H1 (cell line): ENCODE measurements around the gene YRDC. TPM values are rescaled to one million over a fixed set of nuclear protein-coding genes. Genes with fewer than 3 reads are reported as not detected.

Experiments used
- CTCF ChIA-PET: fragments of 300-600 bp; sonication (Branson Sonifier 250); formaldehyde crosslinking; loops from one replicate; lab custom pipeline; 2021; ENCODE audit not compliant: partially characterized antibody; lab: Charles Lee
- POLR2A ChIA-PET: fragments of 300-600 bp; sonication (Branson Sonifier 250); formaldehyde crosslinking; loops from one replicate; lab custom pipeline; 2021; ENCODE audit warnings: inconsistent platforms; ENCODE audit not compliant: partially characterized antibody; lab: Charles Lee
- DNase-seq, 2 experiments: peaks; one replicate each; pipeline versions ENCODE4 v3.0.0 to v3.0.0-alpha.2; 2010 to 2022; ENCODE audit warnings: low spot score in 2 of 2, low read depth in 1 of 2, mixed read lengths in 1 of 2
- FAIRE-seq: peaks from 2 replicates; lab custom pipeline; 2011; peaks lifted over from hg19 to GRCh38; lab: Jason Lieb, UNC
- H2AFZ ChIP-seq: 2 replicates; pipeline ENCODE4 v1.8.1; 2012; ENCODE audit warnings: low read length, inconsistent platforms
- H2AK5ac ChIP-seq: 2 replicates; pipeline ENCODE4 v1.6.1; 2013; ENCODE audit warnings: low read depth, low read length
- H2BK120ac ChIP-seq: replicated peaks from 2 replicates; pipeline ENCODE3; 2013; ENCODE audit warnings: low read depth, low read length, inconsistent platforms
- H2BK12ac ChIP-seq: 2 replicates; pipeline ENCODE4 v1.6.1; 2013; ENCODE audit warnings: low read depth, low read length
- H2BK15ac ChIP-seq: 2 replicates; pipeline ENCODE4 v1.6.1; 2013; ENCODE audit warnings: low read length
- H2BK20ac ChIP-seq: 2 replicates; pipeline ENCODE4 v1.6.1; 2013; ENCODE audit warnings: low read length
- H2BK5ac ChIP-seq: 2 replicates; pipeline ENCODE4 v1.6.1; 2013; ENCODE audit warnings: low read depth, low read length
- H3K14ac ChIP-seq: 2 replicates; pipeline ENCODE4 v1.6.1; 2013; ENCODE audit warnings: inconsistent platforms; ENCODE audit not compliant: insufficient read length
- H3K18ac ChIP-seq: 2 replicates; pipeline ENCODE4 v1.6.1; 2013; ENCODE audit warnings: low read length; ENCODE audit errors: extremely low read depth
- H3K23ac ChIP-seq: 2 replicates; pipeline ENCODE4 v1.6.1; 2013; ENCODE audit warnings: inconsistent platforms; ENCODE audit not compliant: insufficient read length
- H3K23me2 ChIP-seq: 2 replicates; pipeline ENCODE4 v1.6.1; 2013; ENCODE audit warnings: low read depth, low read length
- H3K27ac ChIP-seq: 2 replicates; pipeline ENCODE4 v1.6.1; 2011; ENCODE audit warnings: low read depth, low read length, inconsistent platforms
- H3K27me3 ChIP-seq, 4 experiments: replicated peaks in 1 of 4; 1 replicate in 1 of 4; 2 replicates in 3 of 4; pipeline versions ENCODE4 v1.6.1 to v1.8.1; 2011 to 2013; ENCODE audit warnings: low read length in 3 of 4, mild to moderate bottlenecking in 3 of 4, inconsistent platforms in 2 of 4, mixed read lengths in 2 of 4, moderate library complexity in 1 of 4; ENCODE audit not compliant: control insufficient read depth in 3 of 4, insufficient read depth in 3 of 4; ENCODE audit errors: extremely low read depth in 1 of 4
- H3K36me3 ChIP-seq, 4 experiments: 2 replicates each; pipeline versions ENCODE4 v1.6.1 to v1.8.1; 2011 to 2013; ENCODE audit warnings: mild to moderate bottlenecking in 4 of 4, low read length in 3 of 4, moderate library complexity in 2 of 4, control low read depth in 1 of 4, inconsistent platforms in 1 of 4; ENCODE audit not compliant: insufficient read depth in 4 of 4, control insufficient read depth in 2 of 4
- H3K4ac ChIP-seq: replicated peaks from 2 replicates; pipeline ENCODE3; 2013; ENCODE audit warnings: low read length, low read depth, mixed read lengths, inconsistent platforms; ENCODE audit not compliant: insufficient read length
- H3K4me1 ChIP-seq, 4 experiments: replicated peaks in 1 of 4; 1 replicate in 1 of 4; 2 replicates in 3 of 4; pipeline versions ENCODE4 v1.6.1 to v1.8.1; 2011 to 2013; ENCODE audit warnings: low read length in 3 of 4, inconsistent platforms in 2 of 4, mixed read lengths in 1 of 4; ENCODE audit not compliant: insufficient read depth in 4 of 4, control insufficient read depth in 3 of 4
- H3K4me2 ChIP-seq, 2 experiments: 2 replicates each; pipeline versions ENCODE4 v1.6.1 to v1.8.1; 2011 to 2013; ENCODE audit warnings: low read depth in 2 of 2, low read length in 2 of 2, control low read depth in 1 of 2, inconsistent platforms in 1 of 2, mild to moderate bottlenecking in 1 of 2; ENCODE audit not compliant: insufficient read depth in 1 of 2
- H3K4me3 ChIP-seq, 4 experiments: fragments of 200-600, 300-600 bp in 1 of 4; sonication (generic), shearing (Covaris generic), sonication (Bioruptor Twin) in 1 of 4; 2 replicates each; pipeline versions ENCODE4 v1.5.1 to v1.8.1; 2011 to 2016; ENCODE audit warnings: low read length in 4 of 4, low read depth in 3 of 4, control low read depth in 2 of 4, inconsistent platforms in 2 of 4, mild to moderate bottlenecking in 2 of 4, mixed read lengths in 1 of 4, moderate library complexity in 1 of 4; ENCODE audit not compliant: insufficient read depth in 2 of 4; ENCODE audit errors: extremely low read depth in 1 of 4
- H3K56ac ChIP-seq: replicated peaks from 2 replicates; pipeline ENCODE3; 2013; ENCODE audit warnings: low read depth, mild to moderate bottlenecking, mixed read lengths, low read length, inconsistent platforms; ENCODE audit not compliant: insufficient read length
- H3K79me1 ChIP-seq: 2 replicates; pipeline ENCODE4 v1.6.1; 2013; ENCODE audit warnings: low read depth, low read length, control low read depth
- H3K79me2 ChIP-seq, 2 experiments: 2 replicates each; pipeline versions ENCODE4 v1.6.1 to v1.8.1; 2012 to 2013; ENCODE audit warnings: low read length in 2 of 2, mild to moderate bottlenecking in 2 of 2, inconsistent platforms in 1 of 2; ENCODE audit not compliant: insufficient read depth in 2 of 2, control insufficient read depth in 1 of 2
- H3K9ac ChIP-seq, 4 experiments: replicated peaks in 1 of 4; 1 replicate in 1 of 4; 2 replicates in 3 of 4; pipeline versions ENCODE4 v1.6.1 to v1.8.1; 2011 to 2013; ENCODE audit warnings: low read depth in 3 of 4, low read length in 3 of 4, control low read depth in 2 of 4, mild to moderate bottlenecking in 2 of 4, moderate library complexity in 2 of 4, inconsistent platforms in 1 of 4; ENCODE audit errors: extremely low read depth in 1 of 4
- H3K9me3 ChIP-seq, 2 experiments: 2 replicates each; pipeline versions ENCODE4 v1.6.1 to v1.8.1; 2012 to 2013; ENCODE audit warnings: mild to moderate bottlenecking in 2 of 2, moderate library complexity in 2 of 2, control low read depth in 1 of 2, inconsistent platforms in 1 of 2, low read depth in 1 of 2, low read length in 1 of 2, mixed read lengths in 1 of 2; ENCODE audit not compliant: insufficient read depth in 2 of 2
- H4K20me1 ChIP-seq, 2 experiments: replicated peaks in 1 of 2; 2 replicates each; pipeline versions ENCODE3 to v1.8.1; 2011 to 2013; ENCODE audit warnings: inconsistent platforms in 2 of 2, low read length in 2 of 2, mild to moderate bottlenecking in 1 of 2; ENCODE audit not compliant: insufficient read depth in 2 of 2, control insufficient read depth in 1 of 2
- H4K5ac ChIP-seq: 2 replicates; pipeline ENCODE4 v1.6.1; 2013; ENCODE audit warnings: low read length, low read depth, mixed read lengths, inconsistent platforms; ENCODE audit not compliant: insufficient read length
- H4K8ac ChIP-seq: 2 replicates; pipeline ENCODE4 v1.8.0; 2013; ENCODE audit warnings: mild to moderate bottlenecking, moderate library complexity, low read length, inconsistent platforms; ENCODE audit not compliant: insufficient read depth; ENCODE audit errors: extremely low read depth
- H4K91ac ChIP-seq: replicated peaks from 2 replicates; pipeline ENCODE3; 2013; ENCODE audit warnings: low read length, mixed read lengths, inconsistent platforms; ENCODE audit not compliant: insufficient read length
- EP300 ChIP-seq, 2 experiments: IDR thresholded peaks; 1 replicate in 1 of 2; 2 replicates in 1 of 2; pipeline ENCODE4 v1.6.1; 2011 to 2012; ENCODE audit warnings: low read depth in 2 of 2, low read length in 2 of 2, mild to moderate bottlenecking in 2 of 2, borderline replicate concordance in 1 of 2, inconsistent platforms in 1 of 2, moderate library complexity in 1 of 2
- WGBS, 2 experiments: shearing (Covaris generic) in 1 of 2; methylation state at CpG; one replicate each; pipeline versions ENCODE4 v1.1.6 to v1.1.7; 2013 to 2015; ENCODE audit warnings: low lambda C conversion rate in 2 of 2, mixed read lengths in 2 of 2, inconsistent platforms in 1 of 2, low coverage in 1 of 2, missing lambda C conversion rate in 1 of 2; ENCODE audit not compliant: insufficient replicate concordance in 2 of 2, insufficient coverage in 1 of 2, insufficient read length in 1 of 2; ENCODE audit errors: extremely low coverage in 1 of 2, missing lambda C conversion rate in 1 of 2; 5-methylcytosine and 5-hydroxymethylcytosine counted together
- polyA plus RNA-seq, 7 experiments: library from polyadenylated mRNA; depleted of rRNA in 3 of 7; stranded (reverse) in 5 of 7; unstranded in 2 of 7; fragments of >200 nt in 5 of 7; fragments of 200-250 nt in 2 of 7; gene quantifications; 1 replicate in 5 of 7; 2 replicates in 1 of 7; 4 replicates in 1 of 7; pipeline versions ENCODE4 v1.2.1 to v1.2.3, GENCODE V29; 2011 to 2013; ENCODE audit warnings: missing spikeins in 2 of 7, mixed read lengths in 2 of 7
- total RNA-seq: library from RNA; stranded (reverse); fragmentation: NEBNext Ultra II Directional; extraction: Animal tissue kit (Norgen Biotek cat#: 25700); gene quantifications from 2 replicates; pipeline ENCODE4 v1.2.1, GENCODE V29; 2021

The YRDC gene
- total and polyA plus RNA-seq, 2 of the 8 experiments (the other 6 are each of a cell fraction or from before 2014, with no cell fraction given), result 21.1 to 21.6 TPM

DNA sequence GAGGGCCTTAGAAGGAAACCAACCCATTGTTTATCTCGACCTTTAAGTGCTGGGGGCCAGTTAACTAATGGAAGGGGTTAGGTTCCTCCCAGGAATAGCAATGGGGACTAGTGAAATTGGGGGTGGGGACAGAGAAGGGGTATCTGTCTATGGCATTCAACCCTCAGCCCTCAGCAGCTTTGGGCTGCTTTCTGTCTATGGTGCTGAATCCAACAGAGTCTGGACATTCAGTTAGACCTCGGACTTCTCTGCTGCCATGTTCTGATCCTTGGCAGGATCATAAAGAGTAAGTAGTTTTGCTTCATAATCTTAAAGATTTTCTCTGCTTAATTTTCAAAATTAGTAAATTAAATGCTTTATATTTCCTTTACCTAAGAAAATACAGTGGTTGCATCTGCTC is 40.5 kb downstream of the YRDC start:
- H4K20me1 ChIP-seq, result peaks cover 0 to 11% of the 10 kb centered on the region in 2 experiments
- no peak overlapping the region for H2BK120ac ChIP-seq
- H4K8ac ChIP-seq, result no peak overlapping the region
- no peak overlapping the region for H2BK5ac ChIP-seq
- no peak overlapping the region for H3K14ac ChIP-seq
- no peak overlapping the region for H3K4me3 ChIP-seq
- H3K18ac ChIP-seq, result no peak overlapping the region
- peaks cover 15% of the 10 kb centered on the region; the same call in 1 of the 2 replicates for H3K23me2 ChIP-seq
- no peak overlapping the region for H2BK15ac ChIP-seq
- H3K9ac ChIP-seq, result no peak overlapping the region
- H3K27ac ChIP-seq, result no peak overlapping the region
- peaks cover 6 to 13% (median 10%) of the 10 kb centered on the region in 4 experiments; a peak in 6 of 7 replicates for H3K4me1 ChIP-seq
- H4K91ac ChIP-seq, result no peak overlapping the region
- ChIA-PET CTCF (no interaction called here), POLR2A (interaction anchor here (1.0 kb wide), 1 partner anchor 25 kb away, joined by 3 read pairs; no protein-coding TSS in a partner anchor)
- FAIRE-seq (no peak), DNase-seq (no peak)
- H3K4ac ChIP-seq, result no peak overlapping the region
- H3K36me3 ChIP-seq, result no peaks in the 10 kb centered on the region
- H3K79me2 ChIP-seq, result no peaks in the 10 kb centered on the region
- no peak overlapping the region for H4K5ac ChIP-seq
- no peak overlapping the region for H2BK12ac ChIP-seq
- H3K27me3 ChIP-seq, result peaks cover 11 to 51% (median 45%) of the 10 kb centered on the region in 4 experiments
- H2AK5ac ChIP-seq, result no peak overlapping the region
- 16% methylated on average over 2 of the region's 2 CpGs; no CpG with 5 or more reads in 1 of the 2 experiments for WGBS, 2 experiments
- H3K23ac ChIP-seq, result no peak overlapping the region
- no peak overlapping the region for H3K4me2 ChIP-seq
- H3K56ac ChIP-seq, result no peak overlapping the region
- H2BK20ac ChIP-seq, result no peak overlapping the region
- H3K9me3 ChIP-seq, result no peaks in the 10 kb centered on the region
- no peaks in the 10 kb centered on the region for H3K79me1 ChIP-seq
- no peak for TF ChIP-seq EP300 (IDR thresholded peaks at IDR 0.05; ENCODE audit: borderline replicate concordance in 1 of 2, low read depth in 2 of 2, low read length in 2 of 2)
- no peak overlapping the region for H2AFZ ChIP-seq
